NCI-H345 treated with DMSO at 0.1 percent for 48 hours (cell line): ENCODE data around the gene PCDHB14.

Source experiments
- DNase-seq: peaks from one replicate; lab custom pipeline; 2025; ENCODE audit not compliant: unreplicated experiment; lab: John Stamatoyannopoulos, UW

Gene PCDHB14

DNA sequence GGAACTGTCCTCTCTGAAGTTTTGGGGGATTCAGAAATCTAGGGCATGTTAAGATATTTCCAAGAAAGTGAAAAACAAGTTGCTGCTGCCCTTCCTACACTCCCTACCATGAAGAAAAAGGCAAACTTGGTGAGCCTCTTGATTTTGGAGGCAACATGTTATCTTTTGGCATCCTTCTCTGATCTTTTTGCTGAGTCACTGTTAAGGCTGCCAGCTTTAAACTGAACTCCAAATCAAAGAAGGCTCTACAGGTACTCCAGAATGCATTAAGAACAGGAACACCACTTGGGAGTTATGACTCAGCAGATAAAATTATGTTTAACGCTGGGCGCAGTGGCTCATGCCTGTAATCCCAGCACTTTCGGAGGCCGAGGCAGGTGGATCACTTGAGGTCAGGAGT, 46.1 kb downstream of the PCDHB14 start:
- no peak for DNase-seq

DNA sequence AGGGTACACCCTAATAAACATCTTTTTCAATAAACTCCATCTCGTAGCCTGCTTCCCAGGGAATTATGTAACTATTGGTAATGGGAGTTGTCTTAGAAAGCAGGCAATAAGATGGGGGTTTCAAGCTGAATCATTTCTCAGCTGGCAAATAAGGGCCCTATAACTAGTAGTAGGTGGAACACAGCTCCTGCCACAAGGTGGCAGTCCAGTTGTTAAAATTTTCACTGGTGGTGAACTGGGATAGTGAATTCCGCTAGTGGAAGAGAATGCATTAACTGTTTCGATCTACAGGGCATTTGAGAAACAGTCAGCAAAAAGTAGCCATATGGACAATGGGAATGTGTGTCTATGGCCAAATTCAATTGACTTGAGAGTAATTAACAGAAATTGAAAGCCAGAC, 49.8 kb downstream of the PCDHB14 start:
- no peak for DNase-seq
